GM21515 (cell line): ENCODE results near the gene MFAP2.

ENCODE experiments used
- ATAC-seq: cut with Tn5 transposase; IDR thresholded peaks from one replicate; pipeline ENCODE4 v1.9.1; 2021; ENCODE audit not compliant: unreplicated experiment

MFAP2 gene

GRCh38 chr1:16981269-16981849 lies 939 bp upstream of the MFAP2 start:
- ATAC-seq: no peak

- ATAC-seq: no peak
Observed at GRCh38 chr1:16979475-16980327, 719 bp downstream of the MFAP2 start.

GRCh38 chr1:16978567-16979474 lies 1.6 kb downstream of the MFAP2 start:
- no peak for ATAC-seq

GRCh38 chr1:16978139-16978538 lies 2.3 kb downstream of the MFAP2 start:
- ATAC-seq: no peak

GRCh38 chr1:16977377-16977776 lies 3.0 kb downstream of the MFAP2 start:
- no peak for ATAC-seq

- no peak for ATAC-seq
Observed at GRCh38 chr1:16976966-16977365, 3.5 kb downstream of the MFAP2 start.

GRCh38 chr1:16975838-16976237 lies 4.6 kb downstream of the MFAP2 start:
- ATAC-seq: no peak

GRCh38 chr1:16975211-16975610 lies 5.2 kb downstream of the MFAP2 start:
- no peak for ATAC-seq

GRCh38 chr1:16973215-16973614 lies 7.2 kb downstream of the MFAP2 start:
- ATAC-seq: no peak

- ATAC-seq: no peak
Observed at GRCh38 chr1:16972189-16972895, 8.1 kb downstream of the MFAP2 start.

- ATAC-seq: no peak
Observed at GRCh38 chr1:16971341-16972188, 8.9 kb downstream of the MFAP2 start.

- no peak for ATAC-seq
Observed at GRCh38 chr1:16970132-16970910, 10.1 kb downstream of the MFAP2 start.

- no peak for ATAC-seq
Observed at GRCh38 chr1:16969651-16970050, 10.8 kb downstream of the MFAP2 start.

- no peak for ATAC-seq
Observed at GRCh38 chr1:16969057-16969611, 11.3 kb downstream of the MFAP2 start.

GRCh38 chr1:16968372-16968771 lies 12.0 kb downstream of the MFAP2 start:
- ATAC-seq: no peak

- no peak for ATAC-seq
Observed at GRCh38 chr1:16967962-16968361, 12.5 kb downstream of the MFAP2 start.

- no peak for ATAC-seq
Observed at GRCh38 chr1:16967095-16967575, 13.3 kb downstream of the MFAP2 start.

- ATAC-seq: no peak
Observed at GRCh38 chr1:16966282-16966681, 14.1 kb downstream of the MFAP2 start.
